HG02759 (cell line): ENCODE data around the gene LRCH3.
A peak's percentile ranks its signal among the peaks of the same experiment; 100 is the strongest.
"Not testable (repeated sequence)": the region's sequence is repeated elsewhere in the genome, so short reads cannot be mapped to it uniquely, and the experiment has no call there.

Source experiments
- ATAC-seq: cut with Tn5 transposase; IDR thresholded peaks from one replicate; pipeline ENCODE4 v1.9.1; 2021; ENCODE audit warnings: mild to moderate bottlenecking, moderate library complexity; ENCODE audit not compliant: unreplicated experiment

The LRCH3 gene

GRCh38 chr3:197882586-197882985 lies 91.5 kb downstream of the LRCH3 start:
- no peak for ATAC-seq

- no peak for ATAC-seq
Observed at GRCh38 chr3:197883541-197883940, 92.5 kb downstream of the LRCH3 start.

GRCh38 chr3:197884330-197884729 lies 93.3 kb downstream of the LRCH3 start:
- not testable (repeated sequence) for ATAC-seq

GRCh38 chr3:197886052-197886451 lies 95.0 kb downstream of the LRCH3 start:
- ATAC-seq, result not testable (repeated sequence)

GRCh38 chr3:197887430-197888053 lies 96.5 kb downstream of the LRCH3 start:
- not testable (repeated sequence) for ATAC-seq

GRCh38 chr3:197888511-197888910 lies 97.5 kb downstream of the LRCH3 start:
- no peak for ATAC-seq

GRCh38 chr3:197889204-197889930 lies 98.3 kb downstream of the LRCH3 start:
- ATAC-seq, result no peak

GRCh38 chr3:197890693-197891092 lies 99.6 kb downstream of the LRCH3 start:
- no peak for ATAC-seq

GRCh38 chr3:197892162-197892561 lies 101.1 kb downstream of the LRCH3 start:
- no peak for ATAC-seq

- no peak for ATAC-seq
Observed at GRCh38 chr3:197896421-197896820, 105.4 kb downstream of the LRCH3 start.

GRCh38 chr3:197899833-197900478 lies 108.9 kb downstream of the LRCH3 start:
- no peak for ATAC-seq

- ATAC-seq, result no peak
Observed at GRCh38 chr3:197901626-197902025, 110.6 kb downstream of the LRCH3 start.

GRCh38 chr3:197906023-197906849 lies 115.2 kb downstream of the LRCH3 start:
- ATAC-seq, result peak; percentile 92

- ATAC-seq, result no peak
Observed at GRCh38 chr3:197906850-197907187, 115.8 kb downstream of the LRCH3 start.

- ATAC-seq, result no peak
Observed at GRCh38 chr3:197907196-197907595, 116.1 kb downstream of the LRCH3 start.

- not testable (repeated sequence) for ATAC-seq
Observed at GRCh38 chr3:197908550-197908949, 117.5 kb downstream of the LRCH3 start.

GRCh38 chr3:197908957-197909701 lies 118.1 kb downstream of the LRCH3 start:
- ATAC-seq, result no peak

- ATAC-seq, result no peak
Observed at GRCh38 chr3:197912741-197913476, 121.9 kb downstream of the LRCH3 start.

- no peak for ATAC-seq
Observed at GRCh38 chr3:197913641-197914380, 122.8 kb downstream of the LRCH3 start.
